GM23248 (cell line): ENCODE results near the gene GAMT. TPM values are rescaled to one million over a fixed set of nuclear protein-coding genes. Genes with fewer than 3 reads are reported as not detected.

Experiments used
- DNase-seq: peaks from one replicate; pipeline ENCODE4 v3.0.0-alpha.2; 2015
- H2AFZ ChIP-seq: fragments of 200-600 bp; sonication (generic); 2 replicates; pipeline ENCODE4 v1.6.1; 2016; ENCODE audit warnings: antibody characterized with exemption
- H3F3A ChIP-seq: fragments of 200-600 bp; sonication (generic); 2 replicates; pipeline ENCODE4 v1.6.1; 2016; ENCODE audit warnings: mild to moderate bottlenecking, antibody characterized with exemption, mixed run types; ENCODE audit not compliant: insufficient read depth
- H3K27ac ChIP-seq: fragments of 200-600 bp; sonication (generic); 2 replicates; pipeline ENCODE4 v1.5.1; 2016; ENCODE audit warnings: mild to moderate bottlenecking
- H3K27me3 ChIP-seq: fragments of 200-600 bp; sonication (generic); replicated peaks from 2 replicates; pipeline ENCODE4 v1.6.1; 2016; ENCODE audit warnings: mild to moderate bottlenecking; ENCODE audit not compliant: insufficient read depth
- H3K36me3 ChIP-seq: fragments of 200-600 bp; sonication (generic); 2 replicates; pipeline ENCODE4 v1.6.1; 2016; ENCODE audit warnings: low read depth, mild to moderate bottlenecking
- H3K4me1 ChIP-seq: fragments of 200-600 bp; sonication (generic); 2 replicates; pipeline ENCODE4 v1.6.1; 2016; ENCODE audit warnings: mild to moderate bottlenecking; ENCODE audit not compliant: insufficient read depth
- H3K4me2 ChIP-seq: fragments of 200-600 bp; sonication (generic); one replicate; pipeline ENCODE4 v1.6.1; 2016; ENCODE audit warnings: mild to moderate bottlenecking; ENCODE audit not compliant: unreplicated experiment
- H3K4me3 ChIP-seq: fragments of 200-600 bp; sonication (generic); 2 replicates; pipeline ENCODE4 v1.5.1; 2016; ENCODE audit warnings: mild to moderate bottlenecking
- H3K79me2 ChIP-seq: fragments of 200-600 bp; sonication (generic); 2 replicates; pipeline ENCODE4 v1.6.1; 2016; ENCODE audit warnings: mild to moderate bottlenecking; ENCODE audit not compliant: insufficient read depth
- H3K9ac ChIP-seq: fragments of 200-600 bp; sonication (generic); 2 replicates; pipeline ENCODE4 v1.6.1; 2016; ENCODE audit warnings: mild to moderate bottlenecking
- H3K9me2 ChIP-seq: fragments of 200-600 bp; sonication (generic); 2 replicates; pipeline ENCODE4 v1.6.1; 2016; ENCODE audit warnings: mixed run types, mild to moderate bottlenecking, moderate library complexity; ENCODE audit not compliant: insufficient read depth
- H3K9me3 ChIP-seq: fragments of 200-600 bp; sonication (generic); one replicate; pipeline ENCODE4 v1.6.1; 2017; ENCODE audit warnings: low read depth
- H4K20me1 ChIP-seq: fragments of 200-600 bp; sonication (generic); 2 replicates; pipeline ENCODE4 v1.6.0; 2016; ENCODE audit not compliant: insufficient read depth
- EZH2 ChIP-seq: fragments of 200-600 bp; sonication (generic); IDR thresholded peaks from 2 replicates; pipeline ENCODE4 v1.6.1; 2018; ENCODE audit warnings: antibody characterized with exemption, mild to moderate bottlenecking; ENCODE audit not compliant: insufficient read depth, poor library complexity, severe bottlenecking
- EZH2phosphoT487 ChIP-seq: fragments of 200-600 bp; sonication (generic); IDR thresholded peaks from 2 replicates; pipeline ENCODE4 v1.6.1; 2018; ENCODE audit warnings: antibody characterized with exemption, moderate library complexity, mild to moderate bottlenecking, low read depth; ENCODE audit not compliant: insufficient read depth
- WGBS, 2 experiments: methylation state at CpG; one replicate each; pipeline ENCODE4 v1.1.6; 2015 to 2017; ENCODE audit warnings: low lambda C conversion rate in 2 of 2, low coverage in 1 of 2; ENCODE audit errors: missing lambda C conversion rate in 2 of 2; 5-methylcytosine and 5-hydroxymethylcytosine counted together
- in situ Hi-C: fragments of 300-500 bp; cut with MboI; formaldehyde crosslinking; loops from 2 replicates; pipeline ENCODE4 v1.15.0; 2020
- polyA plus RNA-seq: library from polyadenylated mRNA; unstranded; fragments of >200 nt; fragmentation: Nextera tagmentation; extraction: Ambion mirVana; gene quantifications from 2 replicates; pipeline ENCODE4 v1.2.1, GENCODE V29; 2016
- total RNA-seq: library from RNA; depleted of rRNA; stranded (reverse); fragments of >200 nt; shearing (Covaris generic); gene quantifications from 2 replicates; pipeline ENCODE4 v1.2.3, GENCODE V29; 2014

GAMT gene
- total and polyA plus RNA-seq, 2 experiments from 2014 or later = 43.1 to 43.7 TPM

DNA sequence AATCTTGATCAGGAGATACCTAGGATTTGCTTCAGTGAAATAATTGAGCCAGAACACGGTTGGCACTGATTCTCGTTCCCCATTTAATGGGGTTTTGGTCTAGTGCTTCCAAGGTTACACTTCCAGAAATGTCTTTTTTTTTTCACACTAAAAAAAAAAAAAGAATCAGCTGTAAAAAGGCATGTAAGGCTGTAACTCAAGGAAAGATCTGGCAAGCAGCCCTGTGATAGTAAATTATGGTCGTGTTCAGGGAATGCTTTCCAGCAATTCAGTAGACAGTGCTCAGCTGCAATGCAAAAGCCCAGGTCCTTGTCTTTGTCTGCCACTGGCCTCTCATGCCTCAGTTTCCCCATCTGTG lies 44.9 kb downstream of the GAMT start:
- Histone ChIP-seq H3K9me2 (no peaks in the 10 kb centered on the region), H3K27me3 (no peaks in the 10 kb centered on the region), H3K27ac (peak overlapping the region; percentile 57), H3K4me2 (peak overlapping the region; percentile 89), H3K4me3 (peak overlapping the region; percentile 77), H3K9me3 (no peaks in the 10 kb centered on the region), H2AFZ (no peak overlapping the region), H4K20me1 (no peaks in the 10 kb centered on the region), H3K36me3 (peaks cover 8% of the 10 kb centered on the region; the same call in 1 of the 2 replicates), H3K79me2 (peaks cover 23% of the 10 kb centered on the region), H3F3A (peaks cover 29% of the 10 kb centered on the region), H3K4me1 (peaks cover 25% of the 10 kb centered on the region), H3K9ac (peak overlapping the region; percentile 71)
- TF ChIP-seq EZH2phosphoT487 = no peak
- TF ChIP-seq EZH2 = no peak
- DNase-seq = peak; percentile 13
- WGBS, 2 experiments = 41 to 59% methylated on average over 3 of the region's 3 CpGs
- in situ Hi-C loops = no loop called here

GRCh38 chr19:1355568-1356507 lies 45.5 kb downstream of the GAMT start:
- Histone ChIP-seq H3K27ac (peak overlapping the region; percentile 57), H3K4me1 (peaks cover 21% of the 10 kb centered on the region), H3K4me3 (peak overlapping the region; percentile 77), H3K9me3 (no peaks in the 10 kb centered on the region), H3K9ac (peak overlapping the region; percentile 71), H3K36me3 (peaks cover 8% of the 10 kb centered on the region; the same call in 1 of the 2 replicates), H2AFZ (peak overlapping the region; percentile 64), H4K20me1 (no peaks in the 10 kb centered on the region), H3K79me2 (peaks cover 23% of the 10 kb centered on the region), H3F3A (peaks cover 25% of the 10 kb centered on the region), H3K27me3 (no peaks in the 10 kb centered on the region), H3K4me2 (peak overlapping the region; percentile 89), H3K9me2 (no peaks in the 10 kb centered on the region)
- DNase-seq = peak; percentile 60
- no peak for TF ChIP-seq EZH2phosphoT487
- no peak for TF ChIP-seq EZH2
- in situ Hi-C loops = no loop called here
- WGBS, 2 experiments = 8% methylated on average over 27 to 32 of the region's 32 CpGs

GRCh38 chr19:1354970-1355567 lies 46.3 kb downstream of the GAMT start:
- 0 to 1% methylated on average over 4 to 41 of the region's 61 CpGs for WGBS, 2 experiments
- peaks cover 8% of the 10 kb centered on the region; the same call in 1 of the 2 replicates for H3K36me3 ChIP-seq
- H3K4me2 ChIP-seq = peak overlapping the region; percentile 89
- peaks cover 20% of the 10 kb centered on the region for H3F3A ChIP-seq
- H3K27me3 ChIP-seq = no peaks in the 10 kb centered on the region
- peaks cover 23% of the 10 kb centered on the region for H3K79me2 ChIP-seq
- H4K20me1 ChIP-seq = no peaks in the 10 kb centered on the region
- peak overlapping the region; percentile 57 for H3K27ac ChIP-seq
- H3K9ac ChIP-seq = peak overlapping the region; percentile 71
- H3K4me3 ChIP-seq = peak overlapping the region; percentile 77
- H3K9me3 ChIP-seq = no peaks in the 10 kb centered on the region
- peak overlapping the region; percentile 64 for H2AFZ ChIP-seq
- peaks cover 13% of the 10 kb centered on the region for H3K4me1 ChIP-seq
- no peak for DNase-seq
- in situ Hi-C loops = no loop called here
- no peaks in the 10 kb centered on the region for H3K9me2 ChIP-seq
- no peak for TF ChIP-seq EZH2
- TF ChIP-seq EZH2phosphoT487 = no peak

DNA sequence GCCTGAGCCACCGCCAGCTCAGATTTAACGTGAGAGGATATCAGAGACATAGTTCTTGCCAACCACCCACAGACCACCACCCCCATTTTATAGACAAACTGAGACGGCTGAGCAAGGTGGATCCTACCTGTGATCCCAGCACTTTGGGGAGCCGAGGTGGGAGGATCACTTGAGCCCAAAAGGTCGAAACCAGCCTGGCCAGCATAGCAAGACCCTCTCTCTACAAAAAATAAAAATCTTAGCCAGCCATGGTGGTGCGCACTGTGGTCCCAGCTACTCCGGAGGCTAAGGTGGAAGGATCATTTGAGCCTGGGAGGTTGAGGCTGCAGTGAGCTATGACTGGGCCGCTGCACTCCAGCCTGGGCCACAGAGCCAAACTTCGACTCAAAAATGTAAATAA lies 48.2 kb downstream of the GAMT start:
- TF ChIP-seq EZH2 (no peak), EZH2phosphoT487 (no peak)
- peaks cover 13% of the 10 kb centered on the region for H3K4me1 ChIP-seq

More for the DNA sequence above, 48.2 kb downstream of the GAMT start:
- H4K20me1 ChIP-seq = no peaks in the 10 kb centered on the region
- H3F3A ChIP-seq = peaks cover 11% of the 10 kb centered on the region; the same call in 1 of the 2 replicates
- no peak overlapping the region for H3K4me2 ChIP-seq
- H3K9me3 ChIP-seq = no peaks in the 10 kb centered on the region
- H3K27me3 ChIP-seq = no peaks in the 10 kb centered on the region
- 91 to 93% methylated on average over 9 of the region's 9 CpGs for WGBS, 2 experiments
- in situ Hi-C loops = no loop called here
- H3K9ac ChIP-seq = no peak overlapping the region
- H3K27ac ChIP-seq = no peak overlapping the region
- H3K36me3 ChIP-seq = peaks cover 7% of the 10 kb centered on the region; the same call in 1 of the 2 replicates
- H3K9me2 ChIP-seq = no peaks in the 10 kb centered on the region
- no peak for DNase-seq
- H3K79me2 ChIP-seq = peaks cover 23% of the 10 kb centered on the region
- no peak overlapping the region for H3K4me3 ChIP-seq
- no peak overlapping the region for H2AFZ ChIP-seq
